ENCODE data around the gene TEKT5.
"Not testable (repeated sequence)": the region's sequence is repeated elsewhere in the genome, so short reads cannot be mapped to it uniquely, and the experiment has no call there.

The TEKT5 gene

GRCh38 chr16:10684511-10685151 is 10.1 kb downstream of the TEKT5 start:
- no peak for DNase-seq

GRCh38 chr16:10683170-10683569 is 11.6 kb downstream of the TEKT5 start:
- no peak for DNase-seq

GRCh38 chr16:10682604-10683003 is 12.1 kb downstream of the TEKT5 start:
- no peak for DNase-seq

- DNase-seq: no peak
Observed at GRCh38 chr16:10681310-10682308, 13.1 kb downstream of the TEKT5 start.

- no peak for DNase-seq
Observed at GRCh38 chr16:10679921-10680320, 14.8 kb downstream of the TEKT5 start.

GRCh38 chr16:10679441-10679840 is 15.3 kb downstream of the TEKT5 start:
- not testable (repeated sequence) for DNase-seq

- DNase-seq: peak; percentile 39
Observed at GRCh38 chr16:10678655-10679054, 16.1 kb downstream of the TEKT5 start.

- no peak for DNase-seq
Observed at GRCh38 chr16:10676284-10676683, 18.4 kb downstream of the TEKT5 start.

- DNase-seq: no peak
Observed at GRCh38 chr16:10675861-10676260, 18.9 kb downstream of the TEKT5 start.

GRCh38 chr16:10675216-10675615 is 19.5 kb downstream of the TEKT5 start:
- no peak for DNase-seq

- no peak for DNase-seq
Observed at GRCh38 chr16:10671729-10672128, 23.0 kb downstream of the TEKT5 start.

GRCh38 chr16:10669791-10670190 is 24.9 kb downstream of the TEKT5 start:
- DNase-seq: no peak

- no peak for DNase-seq
Observed at GRCh38 chr16:10668322-10669045, 26.2 kb downstream of the TEKT5 start.

GRCh38 chr16:10667239-10667638 is 27.5 kb downstream of the TEKT5 start:
- DNase-seq: no peak

GRCh38 chr16:10666291-10666690 is 28.4 kb downstream of the TEKT5 start:
- DNase-seq: no peak

- no peak for DNase-seq
Observed at GRCh38 chr16:10665166-10665565, 29.6 kb downstream of the TEKT5 start.

GRCh38 chr16:10664720-10665126 is 30.0 kb downstream of the TEKT5 start:
- no peak for DNase-seq

GRCh38 chr16:10663744-10664143 is 31.0 kb downstream of the TEKT5 start:
- DNase-seq: no peak

GRCh38 chr16:10663146-10663545 is 31.6 kb downstream of the TEKT5 start:
- no peak for DNase-seq

- no peak for DNase-seq
Observed at GRCh38 chr16:10662212-10662611, 32.5 kb downstream of the TEKT5 start.

GRCh38 chr16:10661737-10662136 is 33.0 kb downstream of the TEKT5 start:
- DNase-seq: no peak

- DNase-seq: no peak
Observed at GRCh38 chr16:10660950-10661635, 33.6 kb downstream of the TEKT5 start.

- DNase-seq: no peak
Observed at GRCh38 chr16:10658943-10659342, 35.8 kb downstream of the TEKT5 start.

Data from eye (tissue), 1 donor.